Measurements from ENCODE around the gene TMEM88. TPM values are rescaled to one million over a fixed set of nuclear protein-coding genes. Genes with fewer than 3 reads are reported as not detected.

TMEM88 gene
- total and polyA plus RNA-seq, 2 of the 4 experiments (the other 2 are of a cell fraction), result 2.1 TPM; not detected in 1

- TF ChIP-seq ELK1 (IDR thresholded peaks at IDR 0.05; ENCODE audit: borderline replicate concordance, low read depth, low read length), result no peak
- TF ChIP-seq SMC3 (IDR thresholded peaks at IDR 0.05; ENCODE audit: low read depth, low read length), result peak; percentile 2; the same call in 1 of the 2 replicates
- TF ChIP-seq CEBPB (IDR thresholded peaks at IDR 0.05; ENCODE audit: low read depth, low read length), result no peak
Measured at GRCh38 chr17:7841915-7842379, 12.9 kb upstream of the TMEM88 start (continued).

All from IMR-90 (cell line).